GM13976 (cell line): ENCODE measurements around the gene PTPRG.

Source experiments
- DNase-seq: peaks from one replicate; pipeline ENCODE4 v3.0.0; 2012; ENCODE audit warnings: low spot score
- in situ Hi-C: fragments of 300-500 bp; cut with MboI; formaldehyde crosslinking; loops from one replicate; pipeline ENCODE4 v1.12.0; 2022; ENCODE audit warnings: low sequenced_read_pairs, mixed read lengths, inconsistent platforms; ENCODE audit not compliant: unreplicated experiment
- TF ChIP-seq, protein P1 (sequence below): IDR thresholded peaks from 2 replicates; pipeline ENCODE4 v1.5.1; 2012; ENCODE audit warnings: borderline replicate concordance, mild to moderate bottlenecking; ENCODE audit not compliant: insufficient read depth; ENCODE audit errors: extremely low read depth, missing control alignments, control extremely low read depth

PTPRG gene

GRCh38 chr3:61885414-61885813, 324.0 kb downstream of the PTPRG start:
- DNase-seq: no peak
- in situ Hi-C loops: no loop called here
- TF ChIP-seq, protein P1, sequence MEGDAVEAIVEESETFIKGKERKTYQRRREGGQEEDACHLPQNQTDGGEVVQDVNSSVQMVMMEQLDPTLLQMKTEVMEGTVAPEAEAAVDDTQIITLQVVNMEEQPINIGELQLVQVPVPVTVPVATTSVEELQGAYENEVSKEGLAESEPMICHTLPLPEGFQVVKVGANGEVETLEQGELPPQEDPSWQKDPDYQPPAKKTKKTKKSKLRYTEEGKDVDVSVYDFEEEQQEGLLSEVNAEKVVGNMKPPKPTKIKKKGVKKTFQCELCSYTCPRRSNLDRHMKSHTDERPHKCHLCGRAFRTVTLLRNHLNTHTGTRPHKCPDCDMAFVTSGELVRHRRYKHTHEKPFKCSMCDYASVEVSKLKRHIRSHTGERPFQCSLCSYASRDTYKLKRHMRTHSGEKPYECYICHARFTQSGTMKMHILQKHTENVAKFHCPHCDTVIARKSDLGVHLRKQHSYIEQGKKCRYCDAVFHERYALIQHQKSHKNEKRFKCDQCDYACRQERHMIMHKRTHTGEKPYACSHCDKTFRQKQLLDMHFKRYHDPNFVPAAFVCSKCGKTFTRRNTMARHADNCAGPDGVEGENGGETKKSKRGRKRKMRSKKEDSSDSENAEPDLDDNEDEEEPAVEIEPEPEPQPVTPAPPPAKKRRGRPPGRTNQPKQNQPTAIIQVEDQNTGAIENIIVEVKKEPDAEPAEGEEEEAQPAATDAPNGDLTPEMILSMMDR: no peak

- DNase-seq: no peak
- TF ChIP-seq, protein P1: no peak
- in situ Hi-C loops: no loop called here
These were observed 325.8 kb downstream of the PTPRG start for GRCh38 chr3:61887206-61887605.

GRCh38 chr3:61889259-61889658, 327.9 kb downstream of the PTPRG start:
- TF ChIP-seq, protein P1: no peak
- no peak for DNase-seq
- in situ Hi-C loops: no loop called here

DNA sequence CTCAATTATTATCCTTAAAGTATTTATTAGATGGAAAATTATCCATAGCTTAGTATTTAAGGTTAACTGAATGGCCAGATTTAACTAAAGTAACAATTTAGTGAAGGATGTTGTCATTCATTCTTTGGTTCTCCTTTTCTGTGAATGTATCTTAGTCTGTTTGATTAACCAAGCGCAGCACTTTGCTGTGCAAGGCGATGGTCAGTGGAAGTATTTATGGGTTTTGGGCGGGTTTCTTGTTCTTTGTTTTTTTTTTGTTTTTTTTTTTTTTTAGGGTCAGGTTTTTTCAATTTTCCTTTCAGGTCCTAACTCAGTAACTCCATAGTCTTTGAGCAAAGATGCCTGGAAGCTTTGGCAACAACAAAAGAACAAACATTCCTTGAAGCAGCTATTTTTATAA, 328.8 kb downstream of the PTPRG start:
- in situ Hi-C loops: no loop called here
- DNase-seq: no peak
- TF ChIP-seq, protein P1: no peak

GRCh38 chr3:61890586-61890985, 329.2 kb downstream of the PTPRG start:
- in situ Hi-C loops: no loop called here
- DNase-seq: no peak
- TF ChIP-seq, protein P1: no peak

DNA sequence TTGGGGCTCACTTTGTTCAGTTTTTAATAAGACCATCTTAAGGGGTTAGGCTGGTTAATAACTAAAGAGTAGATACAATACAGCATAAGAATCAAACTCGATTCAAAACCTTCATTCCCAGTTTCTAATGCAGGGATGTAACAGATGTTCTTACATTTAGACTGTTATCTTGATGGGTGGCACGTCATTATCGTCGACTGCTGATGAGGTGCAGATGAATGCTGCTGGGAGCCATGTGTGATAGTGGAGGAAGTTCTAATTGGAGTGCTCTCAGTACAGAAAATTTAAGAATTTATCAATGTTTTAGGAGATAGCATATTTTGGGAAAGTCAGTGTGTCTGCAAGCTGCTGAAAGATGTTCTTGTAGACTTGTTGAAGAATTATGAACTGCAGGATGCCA, 331.5 kb downstream of the PTPRG start:
- TF ChIP-seq, protein P1: no peak
- in situ Hi-C loops: no loop called here
- no peak for DNase-seq
